ENCODE data around the gene PAX6.

PAX6 gene

DNA sequence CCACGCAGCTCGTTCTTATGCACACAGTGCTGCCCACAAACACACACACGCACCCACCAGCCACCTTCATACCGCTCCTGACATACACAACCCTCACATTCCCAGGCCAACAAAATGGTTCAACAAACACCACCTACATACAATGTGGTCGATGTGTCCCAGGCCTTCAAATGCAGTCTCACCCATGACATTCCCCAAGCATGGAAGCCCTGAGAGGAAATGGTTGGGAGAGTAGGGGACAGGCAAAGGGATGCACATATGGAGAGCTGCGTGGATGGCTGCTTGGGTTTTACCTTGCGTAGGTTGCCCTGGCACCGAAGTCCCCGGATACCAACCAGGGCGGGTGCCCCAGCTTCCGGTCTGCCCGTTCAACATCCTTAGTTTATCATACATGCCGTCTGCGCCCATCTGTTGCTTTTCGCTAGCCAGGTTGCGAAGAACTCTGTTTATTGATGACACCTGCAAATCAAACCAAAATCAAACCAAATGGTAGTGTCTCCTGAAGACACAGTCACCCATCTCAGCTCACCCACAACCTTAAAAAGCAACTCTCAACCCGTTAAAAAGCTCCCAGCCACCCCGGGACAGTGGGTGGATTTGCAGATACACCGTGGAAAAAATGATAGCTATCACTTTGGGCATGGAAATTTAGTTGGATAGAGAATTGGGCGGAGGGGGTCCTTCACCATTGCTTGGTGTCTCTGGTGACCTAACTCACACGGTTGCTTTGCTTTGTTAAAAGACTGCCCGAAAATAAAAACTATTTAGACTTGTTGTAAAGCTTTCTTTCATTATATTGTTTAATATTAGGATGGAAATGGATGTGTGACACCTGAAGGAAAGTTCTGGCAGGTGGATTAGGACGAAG is 10.5 kb downstream of the PAX6 start:
- H3K27me3 ChIP-seq, result peaks cover 8 to 89% of the 10 kb centered on the region in 2 donors
- no peak for DNase-seq
- TF ChIP-seq, protein P1, sequence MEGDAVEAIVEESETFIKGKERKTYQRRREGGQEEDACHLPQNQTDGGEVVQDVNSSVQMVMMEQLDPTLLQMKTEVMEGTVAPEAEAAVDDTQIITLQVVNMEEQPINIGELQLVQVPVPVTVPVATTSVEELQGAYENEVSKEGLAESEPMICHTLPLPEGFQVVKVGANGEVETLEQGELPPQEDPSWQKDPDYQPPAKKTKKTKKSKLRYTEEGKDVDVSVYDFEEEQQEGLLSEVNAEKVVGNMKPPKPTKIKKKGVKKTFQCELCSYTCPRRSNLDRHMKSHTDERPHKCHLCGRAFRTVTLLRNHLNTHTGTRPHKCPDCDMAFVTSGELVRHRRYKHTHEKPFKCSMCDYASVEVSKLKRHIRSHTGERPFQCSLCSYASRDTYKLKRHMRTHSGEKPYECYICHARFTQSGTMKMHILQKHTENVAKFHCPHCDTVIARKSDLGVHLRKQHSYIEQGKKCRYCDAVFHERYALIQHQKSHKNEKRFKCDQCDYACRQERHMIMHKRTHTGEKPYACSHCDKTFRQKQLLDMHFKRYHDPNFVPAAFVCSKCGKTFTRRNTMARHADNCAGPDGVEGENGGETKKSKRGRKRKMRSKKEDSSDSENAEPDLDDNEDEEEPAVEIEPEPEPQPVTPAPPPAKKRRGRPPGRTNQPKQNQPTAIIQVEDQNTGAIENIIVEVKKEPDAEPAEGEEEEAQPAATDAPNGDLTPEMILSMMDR (IDR thresholded peaks at IDR 0.05), result no peak
- H3K36me3 ChIP-seq, result no peaks in the 10 kb centered on the region
- intact Hi-C loops (cut with DNase I; ENCODE audit: low total_unique reads), result no loop called here
- H3K4me1 ChIP-seq, result peaks cover 0 to 41% (median 35%) of the 10 kb centered on the region in 4 donors
- H3K4me3 ChIP-seq, result no peak overlapping the region
- no peaks in the 10 kb centered on the region for H3K9me3 ChIP-seq
- H3K27ac ChIP-seq, result no peak overlapping the region

- Histone ChIP-seq H3K4me3 (no peak overlapping the region), H3K4me1 (peaks cover 0 to 31% (median 27%) of the 10 kb centered on the region in 4 donors), H3K27me3 (peaks cover 8 to 80% of the 10 kb centered on the region in 2 donors), H3K9me3 (no peaks in the 10 kb centered on the region), H3K36me3 (no peaks in the 10 kb centered on the region), H3K27ac (no peak overlapping the region)
- TF ChIP-seq, protein P1 (IDR thresholded peaks at IDR 0.05), result no peak
- no peak for DNase-seq
- intact Hi-C loops (cut with DNase I; ENCODE audit: low total_unique reads), result no loop called here
These were observed 11.4 kb downstream of the PAX6 start for GRCh38 chr11:31799435-31800397.

- H3K27me3 ChIP-seq, result peaks cover 8 to 70% of the 10 kb centered on the region in 2 donors
- no peaks in the 10 kb centered on the region for H3K9me3 ChIP-seq
- TF ChIP-seq, protein P1 (IDR thresholded peaks at IDR 0.05), result no peak
- DNase-seq, result no peak
- peak overlapping the region in 1 of 2 donors; percentile 18 for H3K4me3 ChIP-seq
- H3K27ac ChIP-seq, result no peak overlapping the region
- intact Hi-C loops (cut with DNase I; ENCODE audit: low total_unique reads), result no loop called here
- no peaks in the 10 kb centered on the region for H3K36me3 ChIP-seq
- peaks cover 0 to 26% (median 19%) of the 10 kb centered on the region in 4 donors for H3K4me1 ChIP-seq
These were observed 12.3 kb downstream of the PAX6 start for GRCh38 chr11:31798554-31799434.

- H3K4me1 ChIP-seq, result peaks cover 0 to 26% (median 19%) of the 10 kb centered on the region in 4 donors
- TF ChIP-seq, protein P1 (IDR thresholded peaks at IDR 0.05), result no peak
- no peak overlapping the region for H3K27ac ChIP-seq
- H3K36me3 ChIP-seq, result no peaks in the 10 kb centered on the region
- intact Hi-C loops (cut with DNase I; ENCODE audit: low total_unique reads), result no loop called here
- DNase-seq, result no peak
- H3K4me3 ChIP-seq, result peak overlapping the region in 1 of 2 donors; percentile 18
- H3K27me3 ChIP-seq, result peaks cover 8 to 64% of the 10 kb centered on the region in 2 donors
- no peaks in the 10 kb centered on the region for H3K9me3 ChIP-seq
These were observed 13.0 kb downstream of the PAX6 start for GRCh38 chr11:31798057-31798553.
